GM10266 (cell line): Measurements from ENCODE around the gene GPD1.

Source experiments
- DNase-seq: peaks from one replicate; pipeline ENCODE4 v3.0.0; 2012; ENCODE audit errors: extremely low spot score
- TF ChIP-seq, protein P1 (sequence below): IDR thresholded peaks from 2 replicates; pipeline ENCODE4 v1.5.1; 2012; ENCODE audit warnings: mild to moderate bottlenecking, low read depth; ENCODE audit not compliant: control insufficient read depth, insufficient read depth; ENCODE audit errors: missing control alignments

GPD1 gene

DNA sequence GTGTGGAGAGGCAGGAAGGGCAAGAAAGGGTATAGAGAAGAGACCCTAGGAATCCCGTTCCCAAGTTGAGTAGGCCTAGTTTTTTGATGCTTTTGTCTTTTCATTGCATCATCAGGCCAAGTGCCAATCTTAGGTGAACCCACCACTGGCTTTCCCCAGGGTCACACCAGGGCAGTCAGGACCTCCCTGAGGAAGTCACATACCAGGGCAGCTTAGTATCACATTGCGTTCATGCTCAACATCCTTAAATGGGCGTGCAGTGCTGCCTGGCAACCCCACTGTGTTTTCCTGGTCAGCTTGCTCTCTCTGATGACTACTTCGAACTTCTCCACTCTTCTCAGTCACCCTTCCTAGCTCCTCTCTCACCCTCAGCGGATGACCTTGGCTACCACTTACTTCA lies 37.4 kb upstream of the GPD1 start:
- TF ChIP-seq, protein P1, sequence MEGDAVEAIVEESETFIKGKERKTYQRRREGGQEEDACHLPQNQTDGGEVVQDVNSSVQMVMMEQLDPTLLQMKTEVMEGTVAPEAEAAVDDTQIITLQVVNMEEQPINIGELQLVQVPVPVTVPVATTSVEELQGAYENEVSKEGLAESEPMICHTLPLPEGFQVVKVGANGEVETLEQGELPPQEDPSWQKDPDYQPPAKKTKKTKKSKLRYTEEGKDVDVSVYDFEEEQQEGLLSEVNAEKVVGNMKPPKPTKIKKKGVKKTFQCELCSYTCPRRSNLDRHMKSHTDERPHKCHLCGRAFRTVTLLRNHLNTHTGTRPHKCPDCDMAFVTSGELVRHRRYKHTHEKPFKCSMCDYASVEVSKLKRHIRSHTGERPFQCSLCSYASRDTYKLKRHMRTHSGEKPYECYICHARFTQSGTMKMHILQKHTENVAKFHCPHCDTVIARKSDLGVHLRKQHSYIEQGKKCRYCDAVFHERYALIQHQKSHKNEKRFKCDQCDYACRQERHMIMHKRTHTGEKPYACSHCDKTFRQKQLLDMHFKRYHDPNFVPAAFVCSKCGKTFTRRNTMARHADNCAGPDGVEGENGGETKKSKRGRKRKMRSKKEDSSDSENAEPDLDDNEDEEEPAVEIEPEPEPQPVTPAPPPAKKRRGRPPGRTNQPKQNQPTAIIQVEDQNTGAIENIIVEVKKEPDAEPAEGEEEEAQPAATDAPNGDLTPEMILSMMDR, result no peak
- no peak for DNase-seq

DNA sequence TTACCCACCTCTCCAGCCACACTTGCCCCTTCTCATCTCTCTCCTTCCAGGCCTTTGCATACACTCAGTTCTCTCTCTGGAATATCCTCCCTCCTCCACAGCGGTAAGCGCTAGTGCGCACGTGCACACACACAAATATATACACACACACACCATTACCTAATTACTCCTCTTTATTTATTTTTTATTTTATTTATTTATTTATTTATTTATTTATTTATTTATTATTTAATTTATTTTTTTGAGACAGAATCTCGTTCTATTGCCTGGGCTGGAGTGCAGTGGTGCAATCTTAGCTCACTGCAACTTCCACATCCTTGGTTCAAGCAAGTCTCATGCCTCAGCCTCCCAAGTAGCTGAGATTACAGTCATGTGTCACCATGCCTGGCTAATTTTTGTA lies 34.7 kb upstream of the GPD1 start:
- DNase-seq, result no peak
- TF ChIP-seq, protein P1, result no peak

DNA sequence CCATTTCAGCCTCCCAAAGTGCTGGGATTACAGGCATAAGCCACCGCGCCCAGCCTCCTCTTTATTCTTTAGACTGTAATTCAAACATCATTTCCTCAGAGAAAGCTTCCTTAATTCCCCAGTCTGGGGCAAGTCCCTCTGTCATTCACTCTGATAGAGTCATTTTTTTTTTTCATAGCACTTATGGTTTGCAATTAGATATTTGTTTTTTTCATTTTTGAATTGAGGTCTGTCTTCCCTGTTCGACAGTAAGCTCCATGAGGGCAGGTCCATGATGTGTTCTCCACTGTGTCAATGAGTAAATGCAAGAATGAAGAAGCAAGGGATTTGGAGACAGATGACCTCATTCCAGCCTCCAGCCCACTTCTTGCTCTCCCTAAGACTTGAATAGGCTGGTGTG lies 34.3 kb upstream of the GPD1 start:
- DNase-seq, result no peak
- TF ChIP-seq, protein P1, result no peak

DNA sequence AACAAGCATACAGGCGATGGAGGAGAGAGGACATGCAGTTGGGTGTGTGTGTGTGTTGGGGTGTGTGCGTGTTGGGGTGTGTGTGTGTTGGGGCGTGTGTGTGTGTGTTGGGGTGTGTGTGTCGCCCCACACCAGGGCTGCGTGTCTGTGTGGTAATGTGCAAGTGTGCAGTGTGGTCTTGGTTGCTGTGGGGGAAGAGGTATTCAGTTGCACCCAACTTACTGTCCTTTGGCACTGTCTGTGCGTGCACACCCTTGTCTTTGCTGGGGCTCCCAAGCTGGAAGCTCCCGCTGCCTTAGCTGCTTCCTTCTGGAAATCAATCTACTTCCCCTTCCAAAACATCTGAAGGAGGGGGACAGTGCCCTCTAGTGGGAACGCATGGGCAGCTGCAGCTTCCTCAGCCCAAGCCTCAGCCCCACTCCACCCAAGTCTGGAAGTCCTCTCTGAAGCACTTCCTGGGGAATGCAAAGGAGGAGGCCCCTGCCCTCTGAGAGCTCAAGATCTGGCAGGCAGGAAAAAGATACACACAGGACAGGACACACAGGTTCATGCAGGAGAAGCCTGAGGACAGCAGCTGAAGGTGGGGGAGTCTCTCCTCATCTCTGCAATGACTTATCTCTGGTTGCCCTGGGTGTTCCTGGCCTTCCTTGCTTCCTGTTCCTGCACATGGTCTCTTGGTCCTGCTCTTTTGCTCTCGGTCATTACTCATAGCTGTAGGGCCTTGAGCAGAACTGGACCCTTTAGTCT lies 33.3 kb upstream of the GPD1 start:
- peak; percentile 74 for DNase-seq

DNA sequence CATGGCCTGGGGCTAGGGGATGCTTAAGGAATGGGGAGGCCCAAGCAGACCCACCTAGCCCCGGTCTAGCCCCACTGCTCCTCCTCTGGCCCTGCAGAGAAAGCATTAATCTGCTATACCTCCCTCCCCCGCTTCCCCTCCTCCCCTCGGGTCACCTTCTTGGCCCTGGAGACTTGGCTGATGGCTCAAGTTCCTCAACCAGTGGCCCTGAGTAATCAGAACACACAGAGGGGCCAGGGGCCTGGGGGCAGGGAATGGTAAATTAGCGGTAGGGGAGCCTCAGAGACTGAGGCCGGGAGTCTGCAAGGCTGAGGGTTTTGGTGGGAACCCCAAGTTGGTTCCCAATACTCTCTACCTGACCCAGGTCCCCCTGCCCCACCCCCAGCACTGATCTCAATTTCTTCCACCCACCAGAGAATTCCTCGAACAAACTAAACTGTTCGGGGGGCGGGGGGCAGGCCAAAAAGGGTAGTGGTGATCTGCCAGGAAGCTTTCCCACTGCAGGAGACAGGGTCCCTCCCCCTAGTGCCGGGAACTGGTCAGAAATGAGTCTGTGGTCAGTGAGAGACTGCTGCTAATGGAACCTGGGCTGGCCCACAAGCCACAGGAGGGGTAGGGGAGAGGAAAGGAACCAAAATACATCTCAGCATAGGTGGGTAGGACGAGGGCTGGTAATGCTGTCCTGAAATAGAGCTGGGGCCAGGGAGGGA lies 31.5 kb upstream of the GPD1 start:
- TF ChIP-seq, protein P1, result no peak
- DNase-seq, result no peak

More for the DNA sequence above, 33.3 kb upstream of the GPD1 start:
- TF ChIP-seq, protein P1, result peak; percentile 97

DNA sequence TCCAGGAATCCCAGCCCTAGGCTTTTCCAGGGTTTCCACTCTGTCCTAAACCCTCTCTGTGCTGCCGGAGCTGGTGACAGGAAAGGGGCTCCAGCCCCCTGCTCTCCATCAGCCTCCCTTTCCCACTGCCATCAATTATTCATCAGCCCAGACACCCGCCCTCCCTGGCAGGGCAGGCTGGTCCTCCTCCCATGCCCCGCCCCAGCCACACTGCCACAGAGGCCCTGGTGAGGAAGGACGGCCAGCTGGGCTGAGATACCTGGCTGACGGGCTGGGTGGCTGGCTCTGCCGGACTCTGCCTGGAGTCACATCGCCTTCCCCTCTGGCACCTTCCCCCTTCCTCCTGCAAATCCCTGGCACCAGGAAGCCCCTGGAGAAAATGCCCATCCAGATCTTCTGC lies 30.6 kb upstream of the GPD1 start:
- TF ChIP-seq, protein P1, result no peak
- DNase-seq, result no peak

DNA sequence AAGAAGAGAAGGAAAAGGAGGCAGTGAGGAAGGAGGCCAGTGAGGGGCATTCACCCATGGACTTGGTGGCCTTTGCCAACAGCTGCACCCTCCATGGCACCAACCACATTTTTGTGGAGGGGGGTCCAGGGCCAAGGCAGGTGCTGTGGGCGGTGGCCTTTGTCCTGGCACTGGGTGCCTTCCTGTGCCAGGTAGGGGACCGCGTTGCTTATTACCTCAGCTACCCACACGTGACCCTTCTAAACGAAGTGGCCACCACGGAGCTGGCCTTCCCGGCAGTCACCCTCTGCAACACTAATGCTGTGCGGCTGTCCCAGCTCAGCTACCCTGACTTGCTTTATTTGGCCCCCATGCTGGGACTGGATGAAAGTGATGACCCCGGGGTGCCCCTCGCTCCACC lies 30.1 kb upstream of the GPD1 start:
- TF ChIP-seq, protein P1, result no peak
- DNase-seq, result no peak
